Activated gamma-delta T cell treated with Interleukin-2 at 50 U/mL for 16 hours (primary cell): ENCODE results near the gene PLK1.
"Not testable (repeated sequence)": the region's sequence is repeated elsewhere in the genome, so short reads cannot be mapped to it uniquely, and the experiment has no call there.

Source experiments
- DNase-seq: peaks from one replicate; pipeline ENCODE4 v3.0.0-alpha.2; 2020

PLK1 gene

GRCh38 chr16:23678430-23679273 lies at the start of gene PLK1:
PLK1 (plus strand) TSS chr16:23678889; CDS start chr16:23678933, 44 bp downstream.
- peak; percentile 52 for DNase-seq

- DNase-seq: no peak
Measured at GRCh38 chr16:23629516-23629915, 49.2 kb upstream of the PLK1 start.

GRCh38 chr16:23631874-23632273 lies 46.8 kb upstream of the PLK1 start:
- DNase-seq: not testable (repeated sequence)

GRCh38 chr16:23634461-23635036 lies 44.1 kb upstream of the PLK1 start:
- no peak for DNase-seq

- DNase-seq: no peak
Measured at GRCh38 chr16:23635958-23636357, 42.7 kb upstream of the PLK1 start.

- no peak for DNase-seq
Measured at GRCh38 chr16:23640615-23640930, 38.1 kb upstream of the PLK1 start.

- DNase-seq: peak; percentile 79
Measured at GRCh38 chr16:23640931-23641765, 37.5 kb upstream of the PLK1 start, which contains the start of the genes DCTN5 and PALB2. DCTN5 (plus strand) TSS chr16:23641466; CDS start chr16:23641543, 77 bp downstream. PALB2 (minus strand) TSS chr16:23641310; CDS start chr16:23641157, 153 bp downstream.

- DNase-seq: no peak
Measured at GRCh38 chr16:23642246-23642774, 36.4 kb upstream of the PLK1 start.

- DNase-seq: no peak
Measured at GRCh38 chr16:23650674-23651416, 27.8 kb upstream of the PLK1 start.

GRCh38 chr16:23651943-23652468 lies 26.7 kb upstream of the PLK1 start:
- DNase-seq: no peak

- DNase-seq: no peak
Measured at GRCh38 chr16:23663918-23664317, 14.8 kb upstream of the PLK1 start.

GRCh38 chr16:23666571-23667354 lies 11.9 kb upstream of the PLK1 start:
- DNase-seq: no peak

- no peak for DNase-seq
Measured at GRCh38 chr16:23667355-23667659, 11.4 kb upstream of the PLK1 start.

- DNase-seq: no peak
Measured at GRCh38 chr16:23668225-23668624, 10.5 kb upstream of the PLK1 start.

GRCh38 chr16:23668873-23669272 lies 9.8 kb upstream of the PLK1 start:
- no peak for DNase-seq

GRCh38 chr16:23670137-23670776 lies 8.4 kb upstream of the PLK1 start:
- no peak for DNase-seq

- DNase-seq: no peak
Measured at GRCh38 chr16:23673971-23674614, 4.6 kb upstream of the PLK1 start.

- no peak for DNase-seq
Measured at GRCh38 chr16:23676924-23677480, 1.7 kb upstream of the PLK1 start.

- DNase-seq: no peak
Measured at GRCh38 chr16:23679274-23679985, 741 bp downstream of the PLK1 start.

GRCh38 chr16:23679986-23680336 lies 1.3 kb downstream of the PLK1 start:
- DNase-seq: no peak
